IPS-15b (cell line): ENCODE results near the gene TMEM130.

Experiments used
- H3K27me3 ChIP-seq: one replicate; pipeline ENCODE4 v1.6.1; 2013; ENCODE audit warnings: low read length; ENCODE audit not compliant: control insufficient read depth, insufficient read depth
- H3K36me3 ChIP-seq: one replicate; pipeline ENCODE4 v1.6.1; 2013; ENCODE audit warnings: low read length; ENCODE audit not compliant: control insufficient read depth, insufficient read depth
- H3K4me1 ChIP-seq: one replicate; pipeline ENCODE4 v1.6.1; 2013; ENCODE audit warnings: mild to moderate bottlenecking, low read length; ENCODE audit not compliant: control insufficient read depth, insufficient read depth
- H3K4me3 ChIP-seq: one replicate; pipeline ENCODE4 v1.5.1; 2013; ENCODE audit warnings: low read depth, low read length
- H3K9ac ChIP-seq: one replicate; pipeline ENCODE4 v1.6.1; 2013; ENCODE audit warnings: low read depth, mild to moderate bottlenecking, low read length
- H3K9me3 ChIP-seq: one replicate; pipeline ENCODE4 v1.6.1; 2013; ENCODE audit warnings: mild to moderate bottlenecking, low read length; ENCODE audit not compliant: control insufficient read depth, insufficient read depth

Gene TMEM130

DNA sequence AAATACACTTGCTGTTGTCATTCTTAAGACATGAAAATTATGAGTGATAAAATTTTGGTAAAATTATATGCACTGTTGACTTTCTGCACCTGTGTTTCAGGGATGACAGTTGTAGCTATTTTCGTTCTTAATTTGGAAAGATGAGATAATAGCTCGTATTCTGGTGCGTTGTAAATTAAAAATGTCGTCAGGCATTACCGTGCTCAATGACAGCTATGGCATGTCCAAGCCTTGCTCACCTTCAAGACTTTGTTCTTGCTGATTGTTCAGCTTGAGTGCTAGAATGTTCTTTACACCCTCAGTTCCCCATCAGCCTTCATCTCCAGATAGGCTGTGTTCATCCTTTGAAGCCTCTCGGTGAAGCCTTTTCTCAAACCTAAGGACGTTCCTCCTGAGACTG is 30.0 kb upstream of the TMEM130 start:
- Histone ChIP-seq H3K27me3 (no peaks in the 10 kb centered on the region), H3K36me3 (peaks cover 29% of the 10 kb centered on the region), H3K4me1 (no peaks in the 10 kb centered on the region), H3K9me3 (no peaks in the 10 kb centered on the region), H3K9ac (no peak overlapping the region), H3K4me3 (no peak overlapping the region)

DNA sequence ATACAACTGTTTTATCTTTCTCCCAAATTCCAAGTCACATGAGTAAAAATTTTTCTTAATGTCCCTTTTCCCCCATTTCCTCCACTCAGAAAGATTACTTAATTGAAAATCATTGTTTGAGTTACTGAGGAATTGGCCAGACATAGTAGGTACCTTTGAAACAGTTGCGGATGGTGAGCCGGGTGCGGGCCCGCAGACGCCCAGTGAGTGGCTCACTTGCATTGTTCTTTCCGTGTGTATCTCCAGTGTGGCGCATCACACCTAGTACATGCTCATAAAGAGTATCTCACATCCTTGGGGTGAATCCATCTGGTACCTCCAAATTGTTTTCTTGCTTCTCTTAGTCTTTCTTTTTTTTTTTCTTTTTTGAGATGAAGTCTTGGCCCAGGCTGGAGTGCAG is 22.8 kb upstream of the TMEM130 start:
- Histone ChIP-seq H3K4me3 (no peak overlapping the region), H3K36me3 (peaks cover 13% of the 10 kb centered on the region)

DNA sequence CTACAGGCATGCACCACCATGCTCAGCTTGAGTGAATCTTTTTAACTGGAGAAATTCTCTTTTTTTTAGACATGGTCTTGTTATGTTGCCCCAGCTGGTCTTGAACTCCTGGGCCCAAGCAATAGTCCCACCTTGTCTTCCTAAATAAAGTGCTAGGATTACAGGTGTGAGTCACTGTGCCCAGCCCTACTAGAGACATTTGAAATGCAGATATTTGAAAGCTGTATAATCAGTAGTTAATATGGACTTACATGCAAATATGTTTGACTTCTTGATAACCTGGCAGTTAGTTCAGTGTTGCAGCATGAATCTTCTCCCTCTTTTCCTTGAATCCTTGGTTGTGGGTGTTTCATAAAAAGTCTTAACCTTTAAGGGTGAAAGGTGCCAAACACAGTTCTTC is 17.2 kb upstream of the TMEM130 start:
- Histone ChIP-seq H3K4me1 (no peaks in the 10 kb centered on the region), H3K36me3 (peaks cover 26% of the 10 kb centered on the region), H3K9me3 (no peaks in the 10 kb centered on the region)

More for the DNA sequence above, 22.8 kb upstream of the TMEM130 start:
- Histone ChIP-seq H3K9ac (no peak overlapping the region), H3K4me1 (no peaks in the 10 kb centered on the region), H3K9me3 (no peaks in the 10 kb centered on the region), H3K27me3 (no peaks in the 10 kb centered on the region)

DNA sequence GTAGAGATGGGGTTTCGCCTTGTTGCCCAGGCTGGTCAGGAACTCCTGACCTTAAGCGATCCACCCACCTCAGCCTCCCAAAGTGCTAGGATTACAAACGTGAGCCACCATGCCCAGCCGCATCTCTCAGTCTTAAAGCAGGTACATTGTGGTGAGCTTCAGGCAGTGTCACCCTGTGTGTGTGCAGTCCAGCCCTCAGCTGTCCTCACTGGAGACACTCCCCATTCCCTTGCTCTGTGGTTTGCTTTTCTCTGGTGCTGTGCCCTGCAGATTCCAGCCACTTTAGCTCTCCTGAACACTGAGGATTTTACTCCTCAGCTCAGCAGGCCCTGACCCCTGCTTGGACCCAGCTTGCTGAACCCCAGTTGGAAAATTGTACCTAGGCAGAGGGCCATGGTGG is 14.6 kb upstream of the TMEM130 start:
- no peaks in the 10 kb centered on the region for H3K4me1 ChIP-seq
- H3K9me3 ChIP-seq, result no peaks in the 10 kb centered on the region
- H3K36me3 ChIP-seq, result peaks cover 30% of the 10 kb centered on the region
- H3K27me3 ChIP-seq, result no peaks in the 10 kb centered on the region
- H3K4me3 ChIP-seq, result no peak overlapping the region
- no peak overlapping the region for H3K9ac ChIP-seq

More for the DNA sequence above, 17.2 kb upstream of the TMEM130 start:
- H3K9ac ChIP-seq, result no peak overlapping the region
- no peak overlapping the region for H3K4me3 ChIP-seq
- H3K27me3 ChIP-seq, result no peaks in the 10 kb centered on the region

DNA sequence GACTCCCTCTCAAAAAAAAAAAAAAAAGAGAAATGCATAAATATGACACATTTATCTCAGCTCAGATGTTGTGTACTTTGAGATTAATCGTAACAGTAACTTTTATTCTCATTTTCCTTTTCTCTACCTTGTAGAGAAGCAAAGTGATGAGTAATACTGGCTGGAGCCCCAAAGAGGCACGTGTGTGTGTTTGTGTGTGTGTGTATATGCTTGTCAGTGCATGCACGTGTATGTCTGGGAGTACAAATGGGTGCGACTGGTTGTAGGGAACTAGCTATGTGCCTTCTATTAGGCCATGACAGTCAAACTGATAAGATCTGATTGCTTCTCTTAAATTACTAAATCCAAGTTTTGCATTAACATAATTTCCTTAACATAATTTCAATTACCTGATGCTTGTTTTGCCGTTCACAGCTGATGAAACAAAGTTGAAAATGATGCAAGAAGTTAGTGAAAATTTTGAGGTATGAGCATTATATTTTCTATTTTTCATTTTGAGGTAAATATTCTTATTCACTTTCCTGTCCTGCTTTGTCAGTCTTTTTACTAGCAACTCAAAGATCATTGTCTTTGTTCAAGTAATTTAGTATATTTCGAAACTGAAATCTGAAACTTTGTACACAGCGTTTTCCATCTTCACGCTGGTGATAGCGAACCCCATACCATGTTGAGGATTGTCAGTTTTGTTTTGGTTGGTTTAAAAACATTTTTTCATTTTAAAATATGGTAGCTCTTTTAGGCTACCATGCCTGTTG is 11.9 kb upstream of the TMEM130 start:
- Histone ChIP-seq H3K9me3 (no peaks in the 10 kb centered on the region), H3K36me3 (peaks cover 28% of the 10 kb centered on the region), H3K9ac (no peak overlapping the region), H3K4me1 (no peaks in the 10 kb centered on the region), H3K4me3 (no peak overlapping the region), H3K27me3 (no peaks in the 10 kb centered on the region)

DNA sequence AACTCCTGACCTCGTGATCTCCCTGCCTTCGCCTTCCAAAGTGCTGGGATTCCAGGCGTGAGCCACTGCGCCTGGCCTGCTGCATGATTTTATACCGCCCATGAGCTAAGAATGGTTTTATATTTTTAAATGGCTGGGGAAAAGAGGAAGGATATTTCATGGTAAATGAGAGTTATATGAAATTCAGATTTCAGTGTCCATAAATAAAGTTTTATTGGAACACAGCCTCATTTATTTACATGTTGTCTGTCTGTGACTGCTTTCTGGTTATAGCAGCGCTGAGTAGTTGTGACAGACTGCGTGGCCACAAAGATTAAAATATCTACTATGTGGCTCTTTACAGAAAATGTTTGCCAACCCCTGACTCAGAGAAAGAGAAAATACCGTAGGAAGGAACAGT is 10.7 kb upstream of the TMEM130 start:
- Histone ChIP-seq H3K9ac (no peak overlapping the region), H3K9me3 (no peaks in the 10 kb centered on the region), H3K4me3 (no peak overlapping the region), H3K36me3 (peaks cover 28% of the 10 kb centered on the region), H3K4me1 (no peaks in the 10 kb centered on the region), H3K27me3 (no peaks in the 10 kb centered on the region)

DNA sequence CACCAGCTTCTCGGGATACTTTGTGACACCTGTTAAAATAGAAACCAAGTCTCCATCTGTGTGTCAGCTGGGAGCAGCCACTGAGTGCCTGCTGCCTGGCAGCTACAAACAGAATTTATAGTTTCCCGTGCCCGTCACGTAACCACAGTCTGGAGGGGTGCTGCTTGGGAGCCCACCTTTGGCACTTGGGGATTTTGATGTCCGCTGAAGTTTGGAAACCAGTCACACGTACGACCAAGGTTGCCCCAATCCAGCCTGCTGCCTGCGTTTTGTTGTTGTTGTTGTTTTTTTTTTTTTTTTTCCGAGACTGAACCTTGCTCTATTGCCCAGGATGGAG is 10.1 kb upstream of the TMEM130 start:
- Histone ChIP-seq H3K4me3 (peak overlapping the region; percentile 91), H3K9me3 (no peaks in the 10 kb centered on the region), H3K36me3 (peaks cover 28% of the 10 kb centered on the region), H3K9ac (no peak overlapping the region), H3K27me3 (no peaks in the 10 kb centered on the region), H3K4me1 (no peaks in the 10 kb centered on the region)

DNA sequence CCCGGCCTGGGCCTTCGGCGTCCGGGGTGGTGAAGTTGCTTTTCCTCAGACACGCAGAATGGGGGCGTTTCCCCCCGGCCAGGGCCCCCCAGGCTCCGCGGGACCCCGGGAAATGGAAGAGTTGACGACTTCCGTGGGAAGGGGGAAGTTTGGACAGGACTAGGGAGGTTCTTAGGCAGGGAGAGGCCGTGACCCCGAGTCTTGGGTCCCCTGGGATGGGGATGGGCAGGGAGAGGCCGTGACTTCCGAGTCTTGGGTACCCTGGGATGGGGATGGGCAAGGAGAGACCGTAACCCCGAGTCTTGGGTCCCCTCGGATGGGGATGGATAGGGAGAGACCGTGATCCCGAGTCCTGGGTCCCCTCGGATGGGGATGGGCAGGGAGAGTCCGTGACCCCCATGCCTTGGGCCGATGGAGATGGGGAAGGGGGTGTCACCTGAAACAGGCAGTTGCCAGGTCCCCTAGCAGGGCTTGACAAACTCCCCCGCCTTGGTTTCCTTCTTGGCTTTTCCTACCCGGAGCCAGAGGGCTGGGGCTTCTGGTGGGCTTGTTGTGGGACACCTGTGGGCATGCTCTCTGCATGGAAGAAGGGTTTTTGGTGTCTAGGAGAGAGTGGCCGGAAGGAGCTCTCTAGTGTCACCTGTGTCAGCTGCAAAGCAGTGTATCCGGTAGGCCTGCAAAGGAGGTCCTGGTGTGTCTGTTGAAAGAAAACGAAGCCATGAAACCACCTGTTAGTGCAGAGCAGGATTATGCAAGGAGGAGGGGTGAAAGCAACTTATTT is 9.6 kb upstream of the TMEM130 start:
- Histone ChIP-seq H3K4me1 (no peaks in the 10 kb centered on the region), H3K9me3 (no peaks in the 10 kb centered on the region), H3K4me3 (peak overlapping the region; percentile 91), H3K36me3 (peaks cover 26% of the 10 kb centered on the region), H3K9ac (peak overlapping the region; percentile 93), H3K27me3 (no peaks in the 10 kb centered on the region)

DNA sequence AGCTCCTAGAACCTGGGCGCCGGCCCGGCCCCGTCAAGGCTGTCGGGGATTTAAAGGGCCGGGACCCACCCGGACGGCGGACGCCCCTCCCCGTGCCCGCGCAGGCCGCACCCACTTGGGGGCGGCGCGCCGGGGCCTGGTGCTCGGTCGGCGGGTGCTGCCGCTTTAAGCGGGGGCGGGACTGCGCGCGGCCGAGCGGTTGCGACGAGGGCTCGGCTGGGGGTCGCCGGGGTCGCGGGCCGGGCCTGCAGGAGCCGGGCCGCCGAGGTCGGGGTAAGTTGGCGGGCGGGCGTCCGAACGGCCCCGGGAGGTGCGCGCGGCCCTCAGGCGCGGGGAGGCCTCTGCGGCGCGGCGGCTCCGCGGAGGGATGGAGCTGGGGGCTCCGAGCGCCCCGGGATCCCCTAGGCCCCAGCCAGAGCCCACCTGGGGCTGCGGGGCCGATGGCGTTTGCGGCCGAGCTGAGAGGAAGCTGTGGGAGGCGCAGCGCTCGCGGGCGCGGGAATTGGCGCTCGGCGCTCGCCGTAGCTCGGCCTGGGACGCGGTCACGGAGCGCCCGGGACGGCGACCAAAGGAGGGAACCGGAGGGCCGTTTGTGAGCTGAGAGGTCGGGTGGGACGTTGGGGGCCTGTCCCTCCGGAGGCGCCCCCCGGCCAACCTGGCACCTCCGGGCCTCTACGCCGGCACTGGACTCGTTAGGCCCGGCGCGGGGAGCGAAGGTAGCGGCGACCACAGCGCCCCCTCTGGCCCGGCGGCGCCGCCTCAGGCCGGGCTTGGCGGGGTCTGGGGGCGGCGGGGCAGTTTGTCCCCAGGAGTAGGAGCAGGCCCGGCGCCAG is 8.8 kb upstream of the TMEM130 start, which contains the start of gene TRRAP:
Gene TRRAP (plus strand): TSS at position 168 of the 833 bp plus-strand sequence. CDS start 2,619 bp downstream, outside the sequence.
- H3K36me3 ChIP-seq, result peaks cover 21% of the 10 kb centered on the region
- H3K4me3 ChIP-seq, result peak within 1 kb of the TSS; percentile 91
- H3K27me3 ChIP-seq, result no peaks in the 10 kb centered on the region
- no peaks in the 10 kb centered on the region for H3K4me1 ChIP-seq
- H3K9me3 ChIP-seq, result no peaks in the 10 kb centered on the region
- peak within 1 kb of the TSS; percentile 93 for H3K9ac ChIP-seq

DNA sequence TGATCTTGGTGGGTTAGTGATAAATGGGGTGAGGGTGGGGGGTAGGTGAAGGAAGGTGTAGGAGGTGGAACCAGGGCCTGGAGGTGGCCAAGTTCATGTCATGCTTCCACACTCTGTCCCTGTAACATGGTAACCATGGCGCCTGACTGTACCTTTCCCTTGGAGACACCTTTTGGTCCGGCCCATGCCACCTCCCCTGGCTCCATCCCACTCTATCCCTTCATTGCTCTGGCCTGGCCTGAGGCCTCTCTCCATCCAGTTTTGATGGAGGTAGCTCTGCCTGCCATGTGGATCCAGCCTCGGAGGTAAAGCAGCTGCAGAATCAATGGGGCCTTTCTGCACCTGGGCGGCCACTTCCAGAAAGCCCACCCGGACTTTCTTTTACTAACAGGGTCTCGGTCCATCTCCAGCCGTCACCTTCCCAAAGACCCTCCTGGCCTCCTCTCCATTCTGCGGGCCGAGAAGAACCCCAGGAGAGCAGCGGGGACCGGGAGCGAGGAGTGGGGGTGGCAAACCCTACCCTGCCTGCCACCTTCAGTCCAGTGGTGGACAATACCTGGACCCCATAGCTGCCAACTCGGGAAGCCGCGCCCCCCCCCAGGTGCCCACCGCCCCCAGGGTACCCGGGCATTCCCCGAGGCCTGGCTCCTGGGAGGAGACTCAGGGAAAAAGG is 8.0 kb upstream of the TMEM130 start:
- Histone ChIP-seq H3K36me3 (peaks cover 16% of the 10 kb centered on the region), H3K4me3 (peak overlapping the region; percentile 48), H3K9me3 (no peaks in the 10 kb centered on the region), H3K4me1 (no peaks in the 10 kb centered on the region), H3K9ac (no peak overlapping the region), H3K27me3 (no peaks in the 10 kb centered on the region)

DNA sequence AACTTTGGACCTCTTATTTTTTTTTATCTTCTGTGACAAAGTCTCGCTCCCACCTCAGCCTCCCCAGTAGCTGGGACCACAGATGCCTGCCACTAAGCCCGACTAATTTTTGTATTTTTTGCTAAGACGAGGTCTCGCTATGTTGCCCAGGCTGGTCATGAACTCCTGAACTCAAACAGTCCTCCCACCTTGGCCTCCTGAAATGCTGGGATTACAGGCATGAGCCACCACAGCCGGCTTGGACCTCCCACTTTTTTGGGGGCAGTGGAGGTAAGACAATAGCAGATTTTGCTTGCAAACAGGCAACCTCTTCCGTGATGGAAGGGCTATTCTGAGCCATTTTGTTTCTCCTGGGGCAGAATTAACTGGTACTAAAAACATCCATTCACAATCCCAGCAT is 7.3 kb upstream of the TMEM130 start:
- peaks cover 12% of the 10 kb centered on the region for H3K36me3 ChIP-seq
- no peaks in the 10 kb centered on the region for H3K9me3 ChIP-seq
- no peak overlapping the region for H3K4me3 ChIP-seq
- no peaks in the 10 kb centered on the region for H3K4me1 ChIP-seq
- no peaks in the 10 kb centered on the region for H3K27me3 ChIP-seq
- H3K9ac ChIP-seq, result no peak overlapping the region
